Neural cell (in vitro differentiated cells): ENCODE data around the gene TAF3.

Source experiments
- TF ChIP-seq, protein P1 (sequence below): IDR thresholded peaks from 2 replicates; pipeline ENCODE4 v1.6.1; 2012; ENCODE audit warnings: borderline replicate concordance
- TF ChIP-seq, protein P2 (sequence below): fragments of 450-650 bp; IDR thresholded peaks from 2 replicates; pipeline ENCODE4 v1.5.1; 2014; ENCODE audit warnings: antibody characterized with exemption, mild to moderate bottlenecking, moderate library complexity; ENCODE audit not compliant: poor library complexity, severe bottlenecking

DNA sequence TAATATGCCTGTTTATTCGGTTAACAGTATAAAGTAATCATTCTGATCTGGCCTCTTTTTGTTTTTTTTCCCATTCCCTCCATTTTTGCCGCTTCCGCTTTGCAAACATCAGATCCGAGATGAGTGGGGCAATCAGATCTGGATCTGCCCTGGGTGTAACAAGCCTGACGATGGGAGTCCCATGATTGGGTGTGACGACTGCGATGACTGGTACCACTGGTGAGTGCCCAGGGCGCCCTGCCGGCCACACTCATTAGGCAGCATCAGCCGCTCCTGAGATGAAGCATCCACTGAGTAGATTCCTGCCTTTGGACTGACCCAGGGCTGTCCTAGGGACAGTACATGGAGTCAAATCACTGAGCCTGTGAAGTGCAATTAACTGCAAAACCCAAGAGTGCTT is 195.3 kb downstream of the TAF3 start:
- TF ChIP-seq, protein P1, sequence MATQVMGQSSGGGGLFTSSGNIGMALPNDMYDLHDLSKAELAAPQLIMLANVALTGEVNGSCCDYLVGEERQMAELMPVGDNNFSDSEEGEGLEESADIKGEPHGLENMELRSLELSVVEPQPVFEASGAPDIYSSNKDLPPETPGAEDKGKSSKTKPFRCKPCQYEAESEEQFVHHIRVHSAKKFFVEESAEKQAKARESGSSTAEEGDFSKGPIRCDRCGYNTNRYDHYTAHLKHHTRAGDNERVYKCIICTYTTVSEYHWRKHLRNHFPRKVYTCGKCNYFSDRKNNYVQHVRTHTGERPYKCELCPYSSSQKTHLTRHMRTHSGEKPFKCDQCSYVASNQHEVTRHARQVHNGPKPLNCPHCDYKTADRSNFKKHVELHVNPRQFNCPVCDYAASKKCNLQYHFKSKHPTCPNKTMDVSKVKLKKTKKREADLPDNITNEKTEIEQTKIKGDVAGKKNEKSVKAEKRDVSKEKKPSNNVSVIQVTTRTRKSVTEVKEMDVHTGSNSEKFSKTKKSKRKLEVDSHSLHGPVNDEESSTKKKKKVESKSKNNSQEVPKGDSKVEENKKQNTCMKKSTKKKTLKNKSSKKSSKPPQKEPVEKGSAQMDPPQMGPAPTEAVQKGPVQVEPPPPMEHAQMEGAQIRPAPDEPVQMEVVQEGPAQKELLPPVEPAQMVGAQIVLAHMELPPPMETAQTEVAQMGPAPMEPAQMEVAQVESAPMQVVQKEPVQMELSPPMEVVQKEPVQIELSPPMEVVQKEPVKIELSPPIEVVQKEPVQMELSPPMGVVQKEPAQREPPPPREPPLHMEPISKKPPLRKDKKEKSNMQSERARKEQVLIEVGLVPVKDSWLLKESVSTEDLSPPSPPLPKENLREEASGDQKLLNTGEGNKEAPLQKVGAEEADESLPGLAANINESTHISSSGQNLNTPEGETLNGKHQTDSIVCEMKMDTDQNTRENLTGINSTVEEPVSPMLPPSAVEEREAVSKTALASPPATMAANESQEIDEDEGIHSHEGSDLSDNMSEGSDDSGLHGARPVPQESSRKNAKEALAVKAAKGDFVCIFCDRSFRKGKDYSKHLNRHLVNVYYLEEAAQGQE = no peak
- TF ChIP-seq, protein P2, sequence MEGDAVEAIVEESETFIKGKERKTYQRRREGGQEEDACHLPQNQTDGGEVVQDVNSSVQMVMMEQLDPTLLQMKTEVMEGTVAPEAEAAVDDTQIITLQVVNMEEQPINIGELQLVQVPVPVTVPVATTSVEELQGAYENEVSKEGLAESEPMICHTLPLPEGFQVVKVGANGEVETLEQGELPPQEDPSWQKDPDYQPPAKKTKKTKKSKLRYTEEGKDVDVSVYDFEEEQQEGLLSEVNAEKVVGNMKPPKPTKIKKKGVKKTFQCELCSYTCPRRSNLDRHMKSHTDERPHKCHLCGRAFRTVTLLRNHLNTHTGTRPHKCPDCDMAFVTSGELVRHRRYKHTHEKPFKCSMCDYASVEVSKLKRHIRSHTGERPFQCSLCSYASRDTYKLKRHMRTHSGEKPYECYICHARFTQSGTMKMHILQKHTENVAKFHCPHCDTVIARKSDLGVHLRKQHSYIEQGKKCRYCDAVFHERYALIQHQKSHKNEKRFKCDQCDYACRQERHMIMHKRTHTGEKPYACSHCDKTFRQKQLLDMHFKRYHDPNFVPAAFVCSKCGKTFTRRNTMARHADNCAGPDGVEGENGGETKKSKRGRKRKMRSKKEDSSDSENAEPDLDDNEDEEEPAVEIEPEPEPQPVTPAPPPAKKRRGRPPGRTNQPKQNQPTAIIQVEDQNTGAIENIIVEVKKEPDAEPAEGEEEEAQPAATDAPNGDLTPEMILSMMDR = no peak
